ENCODE results near the gene RFTN2.
"Not testable (repeated sequence)": the region's sequence is repeated elsewhere in the genome, so short reads cannot be mapped to it uniquely, and the experiment has no call there.

RFTN2 gene

DNA sequence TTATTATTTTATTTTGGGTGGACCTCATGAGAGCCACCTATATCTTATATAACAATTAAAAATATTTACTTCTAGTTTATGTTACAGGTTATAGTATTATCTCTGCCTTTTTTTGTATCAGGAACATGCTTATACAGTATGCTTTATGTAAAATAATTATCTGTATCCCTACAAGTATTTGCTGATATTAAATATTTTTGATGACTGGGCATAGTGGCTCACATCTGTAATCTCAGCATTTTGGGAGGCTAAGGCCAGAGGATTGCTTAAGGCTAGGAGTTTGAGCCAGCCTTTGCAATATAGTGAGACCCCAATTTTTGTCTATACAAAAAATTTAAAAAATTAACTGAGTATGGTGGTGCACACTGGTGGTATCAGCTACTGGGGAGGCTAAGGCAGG lies 119.9 kb downstream of the RFTN2 start:
- Histone ChIP-seq H3K9me3 (replicated peaks; ENCODE audit: insufficient read depth, low read length) (no peaks in the 10 kb centered on the region), H3K36me3 (replicated peaks; ENCODE audit: insufficient read depth, low read length) (no peaks in the 10 kb centered on the region; the same call in 1 of the 2 replicates), H3K4me1 (ENCODE audit: low read length) (no peaks in the 10 kb centered on the region), H3K79me2 (ENCODE audit: low read length) (no peaks in the 10 kb centered on the region), H3F3A (ENCODE audit: insufficient read depth, low read length) (0 out of 2 replicates have a peak, but pooled peaks cover 3% of the 10 kb centered on the region), H2AFZ (ENCODE audit: low read length) (no peak overlapping the region), H3K4me2 (ENCODE audit: low read depth, low read length) (no peak overlapping the region), H3K9ac (ENCODE audit: low read length) (no peak overlapping the region), H4K20me1 (ENCODE audit: insufficient read depth, low read length) (no peaks in the 10 kb centered on the region), H3K4me3 (ENCODE audit: low read length) (no peak overlapping the region), H3K27me3 (replicated peaks; ENCODE audit: insufficient read depth, low read length) (no peaks in the 10 kb centered on the region), H3K27ac (ENCODE audit: low read length) (no peak overlapping the region), H3K9me2 (replicated peaks; ENCODE audit: insufficient read depth, low read length) (no peaks in the 10 kb centered on the region)
- TF ChIP-seq, protein P1, sequence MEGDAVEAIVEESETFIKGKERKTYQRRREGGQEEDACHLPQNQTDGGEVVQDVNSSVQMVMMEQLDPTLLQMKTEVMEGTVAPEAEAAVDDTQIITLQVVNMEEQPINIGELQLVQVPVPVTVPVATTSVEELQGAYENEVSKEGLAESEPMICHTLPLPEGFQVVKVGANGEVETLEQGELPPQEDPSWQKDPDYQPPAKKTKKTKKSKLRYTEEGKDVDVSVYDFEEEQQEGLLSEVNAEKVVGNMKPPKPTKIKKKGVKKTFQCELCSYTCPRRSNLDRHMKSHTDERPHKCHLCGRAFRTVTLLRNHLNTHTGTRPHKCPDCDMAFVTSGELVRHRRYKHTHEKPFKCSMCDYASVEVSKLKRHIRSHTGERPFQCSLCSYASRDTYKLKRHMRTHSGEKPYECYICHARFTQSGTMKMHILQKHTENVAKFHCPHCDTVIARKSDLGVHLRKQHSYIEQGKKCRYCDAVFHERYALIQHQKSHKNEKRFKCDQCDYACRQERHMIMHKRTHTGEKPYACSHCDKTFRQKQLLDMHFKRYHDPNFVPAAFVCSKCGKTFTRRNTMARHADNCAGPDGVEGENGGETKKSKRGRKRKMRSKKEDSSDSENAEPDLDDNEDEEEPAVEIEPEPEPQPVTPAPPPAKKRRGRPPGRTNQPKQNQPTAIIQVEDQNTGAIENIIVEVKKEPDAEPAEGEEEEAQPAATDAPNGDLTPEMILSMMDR (IDR thresholded peaks at IDR 0.05; ENCODE audit: low read length), result no peak
- TF ChIP-seq EZH2 (optimal IDR thresholded peaks at IDR 0.05; ENCODE audit: low read depth, low read length) (no peak), EZH2phosphoT487 (IDR thresholded peaks at IDR 0.05; ENCODE audit: low read length) (no peak)
- DNase-seq, result no peak

DNA sequence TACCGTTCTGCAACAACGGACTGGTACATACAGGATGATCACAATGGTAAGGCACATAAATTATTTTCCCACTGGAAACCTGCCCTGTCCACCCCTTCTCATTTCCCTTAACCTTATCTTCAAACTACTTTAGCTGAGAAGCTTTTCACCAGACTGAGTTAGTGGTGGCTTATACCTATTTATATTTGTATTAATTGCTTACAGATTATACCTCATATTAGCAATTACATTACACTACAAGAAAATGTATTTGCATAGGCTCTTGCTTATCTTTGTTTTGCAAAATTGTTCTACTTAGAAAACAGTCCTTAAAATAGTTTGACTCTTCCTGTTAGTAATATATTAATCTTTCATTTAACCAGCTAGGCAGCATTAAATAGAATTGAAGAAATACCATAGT lies 124.1 kb downstream of the RFTN2 start:
- not testable (repeated sequence) for DNase-seq; H3K36me3 ChIP-seq (replicated peaks; ENCODE audit: insufficient read depth, low read length); H4K20me1 ChIP-seq (ENCODE audit: insufficient read depth, low read length); H3K9ac ChIP-seq (ENCODE audit: low read length); H3K4me1 ChIP-seq (ENCODE audit: low read length); H3K4me3 ChIP-seq (ENCODE audit: low read length); H3K9me3 ChIP-seq (replicated peaks; ENCODE audit: insufficient read depth, low read length); H2AFZ ChIP-seq (ENCODE audit: low read length); H3K9me2 ChIP-seq (replicated peaks; ENCODE audit: insufficient read depth, low read length); H3K27me3 ChIP-seq (replicated peaks; ENCODE audit: insufficient read depth, low read length); H3F3A ChIP-seq (ENCODE audit: insufficient read depth, low read length); H3K27ac ChIP-seq (ENCODE audit: low read length); H3K4me2 ChIP-seq (ENCODE audit: low read depth, low read length)
- H3K79me2 ChIP-seq (ENCODE audit: low read length), result peaks cover 23% of the 10 kb centered on the region

DNA sequence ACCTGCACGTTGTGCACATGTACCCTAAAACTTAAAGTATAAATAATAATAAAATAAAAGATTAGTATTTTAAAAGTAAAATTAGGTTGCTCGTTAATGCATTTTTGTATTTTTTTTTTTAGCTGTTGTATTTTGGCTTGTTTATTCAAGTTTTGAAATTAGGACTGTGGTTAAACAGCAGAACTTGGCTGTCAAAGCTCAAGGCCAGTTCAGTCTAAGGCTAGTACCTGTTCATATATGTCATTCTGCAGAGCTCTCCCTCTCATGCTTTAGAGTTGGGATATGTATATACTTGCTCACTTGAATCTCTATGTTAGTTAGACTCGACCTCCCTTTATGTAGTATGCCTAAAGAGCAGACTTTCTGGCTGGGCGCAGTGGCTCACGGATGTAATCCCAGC lies 126.8 kb downstream of the RFTN2 start:
- Histone ChIP-seq H3K9me2 (replicated peaks; ENCODE audit: insufficient read depth, low read length) (no peaks in the 10 kb centered on the region), H3K27ac (ENCODE audit: low read length) (no peak overlapping the region), H3K79me2 (ENCODE audit: low read length) (peaks cover 33% of the 10 kb centered on the region), H3K4me3 (ENCODE audit: low read length) (no peak overlapping the region), H3F3A (ENCODE audit: insufficient read depth, low read length) (no peaks in the 10 kb centered on the region), H3K4me1 (ENCODE audit: low read length) (no peaks in the 10 kb centered on the region), H3K36me3 (replicated peaks; ENCODE audit: insufficient read depth, low read length) (peaks cover 6% of the 10 kb centered on the region; the same call in 1 of the 2 replicates), H3K9ac (ENCODE audit: low read length) (no peak overlapping the region), H4K20me1 (ENCODE audit: insufficient read depth, low read length) (no peaks in the 10 kb centered on the region), H3K4me2 (ENCODE audit: low read depth, low read length) (no peak overlapping the region), H3K9me3 (replicated peaks; ENCODE audit: insufficient read depth, low read length) (no peaks in the 10 kb centered on the region), H2AFZ (ENCODE audit: low read length) (no peak overlapping the region), H3K27me3 (replicated peaks; ENCODE audit: insufficient read depth, low read length) (no peaks in the 10 kb centered on the region)
- DNase-seq, result no peak
- TF ChIP-seq, protein P1 (IDR thresholded peaks at IDR 0.05; ENCODE audit: low read length), result no peak
- TF ChIP-seq EZH2phosphoT487 (IDR thresholded peaks at IDR 0.05; ENCODE audit: low read length), result no peak

DNA sequence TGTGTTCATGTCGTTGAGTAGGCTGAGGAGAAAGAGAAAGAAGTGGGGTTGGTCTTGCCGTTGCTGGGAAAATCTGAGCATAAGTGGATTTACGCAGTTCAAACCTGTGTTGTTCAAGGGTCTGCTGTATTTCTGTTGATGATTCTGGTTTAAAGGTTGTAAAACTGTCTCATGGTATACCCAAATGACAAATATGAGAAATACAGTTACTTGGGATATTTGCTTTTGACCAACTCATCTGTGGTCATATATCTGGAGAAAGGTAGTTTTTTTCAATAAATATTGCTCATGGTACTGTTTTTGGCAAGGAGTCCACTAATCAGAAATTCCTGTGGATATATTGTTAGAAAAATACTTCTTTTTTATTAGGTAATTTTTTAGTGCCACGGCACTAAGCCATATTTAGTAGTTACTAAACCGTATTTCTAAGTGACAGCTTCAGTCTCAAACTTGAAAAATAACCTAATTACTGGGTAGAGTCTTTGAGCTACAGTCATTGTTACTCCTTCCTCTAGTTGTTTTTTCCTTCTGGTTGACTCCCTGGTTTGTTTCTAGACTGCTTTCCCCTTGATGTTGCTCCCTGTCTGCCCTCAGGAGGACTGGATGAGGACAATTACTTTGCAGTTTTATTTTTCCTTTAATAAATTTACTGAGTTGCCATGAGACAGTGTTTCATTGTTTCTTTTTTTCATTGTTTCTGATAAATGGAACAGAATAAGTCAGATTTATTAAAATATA lies 128.1 kb downstream of the RFTN2 start:
- peaks cover 41% of the 10 kb centered on the region for H3K79me2 ChIP-seq (ENCODE audit: low read length)
- H3K9ac ChIP-seq (ENCODE audit: low read length), result no peak overlapping the region
- no peak overlapping the region for H3K27ac ChIP-seq (ENCODE audit: low read length)
- no peak overlapping the region for H3K4me3 ChIP-seq (ENCODE audit: low read length)
- peaks cover 6% of the 10 kb centered on the region; the same call in 1 of the 2 replicates for H3K36me3 ChIP-seq (replicated peaks; ENCODE audit: insufficient read depth, low read length)
- no peaks in the 10 kb centered on the region for H3K9me2 ChIP-seq (replicated peaks; ENCODE audit: insufficient read depth, low read length)
- H3K4me2 ChIP-seq (ENCODE audit: low read depth, low read length), result no peak overlapping the region
- H2AFZ ChIP-seq (ENCODE audit: low read length), result no peak overlapping the region
- DNase-seq, result no peak
- H3K4me1 ChIP-seq (ENCODE audit: low read length), result no peaks in the 10 kb centered on the region
- H3K9me3 ChIP-seq (replicated peaks; ENCODE audit: insufficient read depth, low read length), result no peaks in the 10 kb centered on the region
- H4K20me1 ChIP-seq (ENCODE audit: insufficient read depth, low read length), result no peaks in the 10 kb centered on the region
- TF ChIP-seq EZH2 (optimal IDR thresholded peaks at IDR 0.05; ENCODE audit: low read depth, low read length) (no peak), EZH2phosphoT487 (IDR thresholded peaks at IDR 0.05; ENCODE audit: low read length) (no peak)
- TF ChIP-seq, protein P1 (IDR thresholded peaks at IDR 0.05; ENCODE audit: low read length), result no peak
- H3F3A ChIP-seq (ENCODE audit: insufficient read depth, low read length), result no peaks in the 10 kb centered on the region
- H3K27me3 ChIP-seq (replicated peaks; ENCODE audit: insufficient read depth, low read length), result no peaks in the 10 kb centered on the region
